ENCODE measurements around the gene RAB3IL1.
"Not testable (repeated sequence)": the region's sequence is repeated elsewhere in the genome, so short reads cannot be mapped to it uniquely, and the experiment has no call there.

RAB3IL1 gene

GRCh38 chr11:61956191-61957020, 39.0 kb upstream of the RAB3IL1 start:
- H3K4me3 Mint-ChIP-seq: peak overlapping the region; percentile 46
- peaks cover 21% of the 10 kb centered on the region for H3K27me3 Mint-ChIP-seq
- H3K27ac Mint-ChIP-seq: no peak overlapping the region
- peaks cover 6% of the 10 kb centered on the region for H3K4me1 Mint-ChIP-seq
- no peaks in the 10 kb centered on the region for H3K9me3 Mint-ChIP-seq
- no peaks in the 10 kb centered on the region for H3K36me3 Mint-ChIP-seq (ENCODE audit: low read depth)
- ATAC-seq (no peak), DNase-seq (no peak)

DNA sequence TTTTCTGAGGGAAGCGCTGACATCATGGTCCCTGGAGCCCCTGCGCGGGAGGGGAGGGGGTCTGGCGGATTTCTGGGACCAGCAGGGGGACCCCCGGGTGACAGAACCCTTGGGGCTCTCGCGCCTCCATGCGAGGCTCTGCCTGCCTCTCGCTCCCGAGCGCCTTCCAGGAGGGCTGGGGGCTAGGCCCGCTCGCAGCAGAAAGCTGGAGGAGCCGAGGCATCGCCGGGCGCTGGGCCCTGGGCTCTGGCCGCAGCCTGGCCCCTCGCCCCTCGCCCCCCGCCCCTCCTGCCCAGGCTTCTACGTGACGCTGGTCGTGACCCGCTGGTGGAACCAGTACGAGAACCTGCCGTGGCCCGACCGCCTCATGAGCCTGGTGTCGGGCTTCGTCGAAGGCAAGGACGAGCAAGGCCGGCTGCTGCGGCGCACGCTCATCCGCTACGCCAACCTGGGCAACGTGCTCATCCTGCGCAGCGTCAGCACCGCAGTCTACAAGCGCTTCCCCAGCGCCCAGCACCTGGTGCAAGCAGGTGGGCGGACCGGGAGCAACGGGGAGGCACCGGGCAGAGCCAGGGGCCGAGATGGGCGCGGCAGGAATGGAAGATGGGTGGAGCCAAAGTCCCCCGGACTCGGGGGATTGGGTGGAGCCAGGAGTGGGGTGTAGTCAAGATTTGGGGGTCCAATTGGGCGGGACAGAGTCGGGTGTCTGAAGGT, 38.2 kb upstream of the RAB3IL1 start:
- H3K4me3 Mint-ChIP-seq: peak overlapping the region; percentile 46
- peaks cover 21% of the 10 kb centered on the region for H3K27me3 Mint-ChIP-seq
- H3K27ac Mint-ChIP-seq: no peak overlapping the region
- DNase-seq: no peak
- no peaks in the 10 kb centered on the region for H3K9me3 Mint-ChIP-seq
- peak; percentile 45 for ATAC-seq
- H3K4me1 Mint-ChIP-seq: peaks cover 6% of the 10 kb centered on the region
- H3K36me3 Mint-ChIP-seq (ENCODE audit: low read depth): no peaks in the 10 kb centered on the region

DNA sequence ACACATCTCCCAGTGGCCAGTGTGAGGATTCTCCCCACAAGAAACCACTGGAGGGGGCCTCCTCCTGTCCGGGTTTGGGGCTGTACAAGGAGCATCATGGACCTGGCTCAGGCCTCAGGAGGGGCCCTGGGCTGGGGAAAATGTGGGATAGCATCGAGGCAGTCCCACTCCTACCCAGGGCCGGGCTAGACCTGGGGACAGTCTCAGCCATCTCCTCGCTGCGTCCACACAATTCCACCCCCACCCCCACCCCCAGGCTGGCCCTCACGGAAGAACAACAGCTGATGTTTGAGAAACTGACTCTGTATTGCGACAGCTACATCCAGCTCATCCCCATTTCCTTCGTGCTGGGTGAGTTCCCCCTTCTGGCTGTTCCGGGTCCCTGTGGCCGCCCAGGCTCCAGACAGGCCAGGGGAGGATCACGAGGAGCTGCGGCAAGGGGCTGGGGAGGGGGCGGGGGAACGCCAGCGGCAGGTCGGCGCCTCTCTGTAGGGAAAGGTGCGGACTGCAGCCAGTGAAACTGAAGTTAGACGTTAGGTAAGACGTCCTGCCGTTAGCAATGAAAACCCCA, 37.6 kb upstream of the RAB3IL1 start:
- Mint-ChIP-seq H3K27ac (no peak overlapping the region), H3K36me3 (ENCODE audit: low read depth) (no peaks in the 10 kb centered on the region), H3K4me3 (no peak overlapping the region), H3K27me3 (peaks cover 21% of the 10 kb centered on the region), H3K9me3 (no peaks in the 10 kb centered on the region), H3K4me1 (peaks cover 6% of the 10 kb centered on the region)
- ATAC-seq: no peak
- no peak for DNase-seq

- Mint-ChIP-seq H3K27me3 (peaks cover 21% of the 10 kb centered on the region), H3K27ac (no peak overlapping the region), H3K36me3 (ENCODE audit: low read depth) (no peaks in the 10 kb centered on the region), H3K4me1 (peaks cover 12% of the 10 kb centered on the region), H3K9me3 (no peaks in the 10 kb centered on the region), H3K4me3 (no peak overlapping the region)
- ATAC-seq: no peak
- no peak for DNase-seq
Measured at GRCh38 chr11:61954106-61954850, 36.9 kb upstream of the RAB3IL1 start.

- H3K4me3 Mint-ChIP-seq; H3K27ac Mint-ChIP-seq; H3K36me3 Mint-ChIP-seq (ENCODE audit: low read depth): not testable (repeated sequence)
Measured at GRCh38 chr11:61953632-61954031, 36.3 kb upstream of the RAB3IL1 start.

GRCh38 chr11:61952882-61953281, 35.5 kb upstream of the RAB3IL1 start:
- no peak for DNase-seq
- no peaks in the 10 kb centered on the region for H3K9me3 Mint-ChIP-seq
- no peaks in the 10 kb centered on the region for H3K36me3 Mint-ChIP-seq (ENCODE audit: low read depth)
- no peak overlapping the region for H3K27ac Mint-ChIP-seq
- no peak overlapping the region for H3K4me3 Mint-ChIP-seq
- peaks cover 12% of the 10 kb centered on the region for H3K4me1 Mint-ChIP-seq
- no peak for ATAC-seq
- peaks cover 21% of the 10 kb centered on the region for H3K27me3 Mint-ChIP-seq

More at GRCh38 chr11:61953632-61954031, 36.3 kb upstream of the RAB3IL1 start:
- not testable (repeated sequence) for H3K9me3 Mint-ChIP-seq, DNase-seq, ATAC-seq
- H3K27me3 Mint-ChIP-seq: peaks cover 21% of the 10 kb centered on the region
- peaks cover 12% of the 10 kb centered on the region for H3K4me1 Mint-ChIP-seq

DNA sequence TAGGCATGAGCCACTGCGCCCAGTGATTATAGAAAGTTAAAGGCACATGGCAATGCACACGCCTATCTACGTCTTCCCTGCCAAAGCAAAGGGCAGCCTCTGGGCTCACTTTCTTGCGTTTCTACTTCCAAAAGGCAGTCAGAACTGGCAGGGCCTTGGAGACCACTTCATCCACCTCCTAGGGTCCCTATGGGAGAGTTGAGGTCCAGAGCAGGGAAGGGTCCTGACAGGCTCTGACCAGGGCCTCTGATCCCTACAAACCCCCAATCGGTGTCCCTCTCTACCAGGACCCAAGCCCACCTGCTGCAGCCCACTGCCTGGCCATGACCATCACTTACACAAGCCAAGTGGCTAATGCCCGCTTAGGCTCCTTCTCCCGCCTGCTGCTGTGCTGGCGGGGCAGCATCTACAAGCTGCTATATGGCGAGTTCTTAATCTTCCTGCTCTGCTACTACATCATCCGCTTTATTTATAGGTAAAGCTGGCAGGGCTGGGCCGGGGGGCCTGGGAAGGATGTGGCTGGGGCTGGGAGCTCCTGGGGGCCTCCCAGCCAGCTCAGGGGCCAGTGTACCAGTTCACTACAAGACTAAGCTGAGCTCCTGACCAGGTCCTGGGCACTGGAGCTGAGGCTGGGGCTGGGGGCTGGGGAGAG, 34.2 kb upstream of the RAB3IL1 start:
- peaks cover 12% of the 10 kb centered on the region for H3K4me1 Mint-ChIP-seq
- H3K4me3 Mint-ChIP-seq: no peak overlapping the region
- no peaks in the 10 kb centered on the region for H3K9me3 Mint-ChIP-seq
- ATAC-seq (no peak), DNase-seq (no peak)
- H3K36me3 Mint-ChIP-seq (ENCODE audit: low read depth): no peaks in the 10 kb centered on the region
- no peak overlapping the region for H3K27ac Mint-ChIP-seq
- H3K27me3 Mint-ChIP-seq: peaks cover 21% of the 10 kb centered on the region

GRCh38 chr11:61950035-61950547, 32.7 kb upstream of the RAB3IL1 start, which contains the start of gene BEST1:
TSS of gene BEST1 (plus strand) at chr11:61950351. CDS start at chr11:61951807, 1,456 bp downstream.
- H3K4me1 Mint-ChIP-seq: peaks cover 6% of the 10 kb centered on the region
- H3K9me3 Mint-ChIP-seq: no peaks in the 10 kb centered on the region
- H3K27ac Mint-ChIP-seq: no peak within 1 kb of the TSS
- H3K27me3 Mint-ChIP-seq: peaks cover 12% of the 10 kb centered on the region
- no peak for ATAC-seq
- no peak for DNase-seq
- H3K4me3 Mint-ChIP-seq: no peak within 1 kb of the TSS
- H3K36me3 Mint-ChIP-seq (ENCODE audit: low read depth): no peaks in the 10 kb centered on the region

DNA sequence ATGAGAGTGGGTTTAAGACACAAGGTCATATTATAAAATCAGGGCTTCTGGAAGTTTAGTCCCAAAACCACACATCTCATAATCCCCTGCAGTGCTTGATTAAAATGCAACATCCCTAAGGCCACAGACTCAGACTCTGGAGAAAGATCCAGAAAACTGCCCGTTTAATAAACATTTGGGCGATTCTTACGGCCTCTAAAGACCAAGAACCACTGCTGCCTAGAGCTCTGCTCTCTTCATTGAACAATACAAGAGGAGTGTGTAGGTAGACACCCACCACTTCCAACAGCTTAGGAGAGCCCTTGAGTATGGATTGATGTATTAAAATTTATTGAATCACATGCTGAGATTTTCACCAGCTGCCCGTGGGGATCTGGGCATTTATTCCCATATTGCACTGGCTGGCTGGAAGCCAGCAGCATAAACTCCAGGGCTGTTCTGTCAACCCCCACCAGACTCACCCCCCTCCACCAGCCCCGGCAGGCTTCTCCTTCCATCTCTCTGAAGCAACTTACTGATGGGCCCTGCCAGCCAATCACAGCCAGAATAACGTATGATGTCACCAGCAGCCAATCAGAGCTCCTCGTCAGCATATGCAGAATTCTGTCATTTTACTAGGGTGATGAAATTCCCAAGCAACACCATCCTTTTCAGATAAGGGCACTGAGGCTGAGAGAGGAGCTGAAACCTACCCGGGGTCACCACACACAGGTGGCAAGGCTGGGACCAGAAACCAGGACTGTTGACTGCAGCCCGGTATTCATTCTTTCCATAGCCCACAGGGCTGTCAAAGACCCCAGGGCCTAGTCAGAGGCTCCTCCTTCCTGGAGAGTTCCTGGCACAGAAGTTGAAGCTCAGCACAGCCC, 32.0 kb upstream of the RAB3IL1 start:
- no peak for DNase-seq
- Mint-ChIP-seq H3K4me1 (peaks cover 6% of the 10 kb centered on the region), H3K36me3 (ENCODE audit: low read depth) (no peaks in the 10 kb centered on the region), H3K9me3 (no peaks in the 10 kb centered on the region), H3K27ac (no peak overlapping the region), H3K4me3 (no peak overlapping the region), H3K27me3 (peaks cover 7% of the 10 kb centered on the region)
- ATAC-seq: peak; percentile 44

DNA sequence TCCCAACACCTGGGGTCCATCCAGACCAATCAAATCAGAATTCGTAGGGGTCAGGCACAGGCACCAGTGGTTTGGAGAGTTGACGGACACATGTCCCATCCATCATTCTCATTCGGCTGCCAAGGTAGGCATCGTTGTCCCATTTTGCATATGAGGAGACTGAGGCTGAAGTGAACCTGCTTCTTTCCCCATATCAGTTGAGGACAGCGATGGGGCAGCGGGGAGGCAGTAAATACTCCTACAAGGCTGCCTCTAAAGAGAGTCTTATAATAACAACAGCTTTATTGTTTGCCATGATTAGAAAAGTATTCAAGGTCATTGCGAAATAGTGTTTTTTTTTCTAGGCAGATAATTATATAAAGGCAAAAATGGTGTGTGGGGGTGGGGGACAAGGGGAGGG, 31.1 kb upstream of the RAB3IL1 start:
- no peak for DNase-seq
- Mint-ChIP-seq H3K27ac (no peak overlapping the region), H3K9me3 (no peaks in the 10 kb centered on the region)

GRCh38 chr11:61947486-61948210, 30.3 kb upstream of the RAB3IL1 start:
- H3K27me3 Mint-ChIP-seq: no peaks in the 10 kb centered on the region
- H3K27ac Mint-ChIP-seq: no peak overlapping the region
- peak; percentile 60 for ATAC-seq
- H3K36me3 Mint-ChIP-seq (ENCODE audit: low read depth): no peaks in the 10 kb centered on the region
- H3K9me3 Mint-ChIP-seq: no peaks in the 10 kb centered on the region
- DNase-seq: peak; percentile 68
- no peak overlapping the region for H3K4me3 Mint-ChIP-seq
- peaks cover 6% of the 10 kb centered on the region for H3K4me1 Mint-ChIP-seq

More for the DNA sequence above, 31.1 kb upstream of the RAB3IL1 start:
- Mint-ChIP-seq H3K36me3 (ENCODE audit: low read depth) (no peaks in the 10 kb centered on the region), H3K27me3 (no peaks in the 10 kb centered on the region), H3K4me1 (peaks cover 6% of the 10 kb centered on the region), H3K4me3 (no peak overlapping the region)
- ATAC-seq: no peak

- no peak overlapping the region for H3K27ac Mint-ChIP-seq
- H3K4me1 Mint-ChIP-seq: peaks cover 6% of the 10 kb centered on the region
- no peaks in the 10 kb centered on the region for H3K9me3 Mint-ChIP-seq
- H3K4me3 Mint-ChIP-seq: no peak overlapping the region
- DNase-seq: no peak
- ATAC-seq: no peak
- H3K27me3 Mint-ChIP-seq: no peaks in the 10 kb centered on the region
- H3K36me3 Mint-ChIP-seq (ENCODE audit: low read depth): no peaks in the 10 kb centered on the region
Measured at GRCh38 chr11:61946894-61947293, 29.5 kb upstream of the RAB3IL1 start.

All from activated naive CD8-positive, alpha-beta T cell treated with anti-CD3 and anti-CD28 coated beads, Interleukin-2, amount 50 U/mL, for 24 hours (primary cell).